ENCODE results near the gene ALOX12B.

GRCh38 chr17:8038954-8039610, 48.4 kb downstream of the ALOX12B start, which contains the start of gene ALOX15B:
- TF ChIP-seq CTCF (IDR thresholded peaks at IDR 0.05) (no peak), POLR2A (IDR thresholded peaks at IDR 0.05) (no peak)

Measured in heart left ventricle (tissue), 13 donors.